Kidney (tissue), 14 donors: ENCODE results near the gene KCNJ16. TPM values are rescaled to one million over a fixed set of nuclear protein-coding genes. Genes with fewer than 3 reads are reported as not detected.
A peak's percentile ranks its signal among the peaks of the same experiment; 100 is the strongest.

Experiments used
- DNase-seq, 5 donors: peaks; one replicate each; pipeline ENCODE4 v3.0.0-alpha.2; 2013 to 2020
- FAIRE-seq: peaks from 2 replicates; lab custom pipeline; 2012; peaks lifted over from hg19 to GRCh38; lab: Jason Lieb, UNC
- H3K27ac ChIP-seq, 2 donors: one replicate each; pipeline ENCODE4 v1.7.0; 2013; ENCODE audit warnings: low read depth in 2 of 2, low read length in 2 of 2, inconsistent platforms in 1 of 2
- H3K27me3 ChIP-seq: one replicate; pipeline ENCODE4 v1.7.1; 2013; ENCODE audit warnings: low read length, inconsistent platforms; ENCODE audit not compliant: control insufficient read depth, insufficient read depth
- H3K36me3 ChIP-seq, 3 donors: one replicate each; pipeline versions ENCODE4 v1.7.0 to v1.7.1; 2013; ENCODE audit warnings: low read length in 3 of 3, control low read depth in 1 of 3, inconsistent platforms in 1 of 3; ENCODE audit not compliant: insufficient read depth in 3 of 3, control insufficient read depth in 2 of 3
- H3K4me1 ChIP-seq, 3 donors: one replicate each; pipeline versions ENCODE4 v1.7.0 to v1.7.1; 2013; ENCODE audit warnings: low read length in 3 of 3, inconsistent platforms in 1 of 3, low read depth in 1 of 3; ENCODE audit not compliant: control insufficient read depth in 2 of 3, insufficient read depth in 2 of 3
- H3K4me3 ChIP-seq, 3 donors: one replicate each; pipeline versions ENCODE4 v1.7.0 to v1.8.1; 2013; ENCODE audit warnings: low read length in 3 of 3, control low read depth in 1 of 3, inconsistent platforms in 1 of 3
- H3K9ac ChIP-seq, 3 donors: one replicate each; pipeline versions ENCODE4 v1.7.0 to v1.7.1; 2013; ENCODE audit warnings: low read length in 3 of 3, control low read depth in 1 of 3, inconsistent platforms in 1 of 3
- H3K9me3 ChIP-seq, 3 donors: one replicate each; pipeline versions ENCODE4 v1.7.0 to v1.7.1; 2013; ENCODE audit warnings: low read length in 3 of 3, control low read depth in 1 of 3, inconsistent platforms in 1 of 3; ENCODE audit not compliant: control insufficient read depth in 2 of 3, insufficient read depth in 1 of 3
- intact Hi-C: fragments of 100-400 bp; cut with DNase I; formaldehyde crosslinking; loops from one replicate; pipeline ENCODE4 v1.11.1; 2022
- polyA plus RNA-seq: library from polyadenylated mRNA; stranded (reverse); fragments of 350-450 nt; fragmentation: Illumina TruSeq; extraction: RNeasy Lipid Tissue Mini Kit (QIAGEN cat#74804); gene quantifications from one replicate; pipeline ENCODE4 v1.2.3, GENCODE V29; 2014; ENCODE audit warnings: low read depth, low replicate concordance; ENCODE audit not compliant: insufficient read depth
- total RNA-seq: library from RNA; stranded (reverse); fragmentation: NEBNext Ultra II Directional; extraction: Animal tissue kit (Norgen Biotek cat#: 25700); gene quantifications from one replicate; pipeline ENCODE4 v1.2.1, GENCODE V29; 2021
- TF ChIP-seq, protein P1 (sequence below): IDR thresholded peaks from 3 replicates; pipeline ENCODE4 v1.5.1; 2012; ENCODE audit warnings: mild to moderate bottlenecking, moderate library complexity, borderline replicate concordance; ENCODE audit not compliant: insufficient read depth; ENCODE audit errors: extremely low read depth
- donor health status: control.
- donor health status: control.
- donor health status: control.
- donor health status: control.
- donor health status: control.
- donor health status: DM: yes; HTN: yes; CAD: no.
- donor health status: Normal renal cell carcinoma (clear cell type).

Gene KCNJ16
- total and polyA plus RNA-seq, 2 donors from 2014 or later: 163 to 281 TPM

DNA sequence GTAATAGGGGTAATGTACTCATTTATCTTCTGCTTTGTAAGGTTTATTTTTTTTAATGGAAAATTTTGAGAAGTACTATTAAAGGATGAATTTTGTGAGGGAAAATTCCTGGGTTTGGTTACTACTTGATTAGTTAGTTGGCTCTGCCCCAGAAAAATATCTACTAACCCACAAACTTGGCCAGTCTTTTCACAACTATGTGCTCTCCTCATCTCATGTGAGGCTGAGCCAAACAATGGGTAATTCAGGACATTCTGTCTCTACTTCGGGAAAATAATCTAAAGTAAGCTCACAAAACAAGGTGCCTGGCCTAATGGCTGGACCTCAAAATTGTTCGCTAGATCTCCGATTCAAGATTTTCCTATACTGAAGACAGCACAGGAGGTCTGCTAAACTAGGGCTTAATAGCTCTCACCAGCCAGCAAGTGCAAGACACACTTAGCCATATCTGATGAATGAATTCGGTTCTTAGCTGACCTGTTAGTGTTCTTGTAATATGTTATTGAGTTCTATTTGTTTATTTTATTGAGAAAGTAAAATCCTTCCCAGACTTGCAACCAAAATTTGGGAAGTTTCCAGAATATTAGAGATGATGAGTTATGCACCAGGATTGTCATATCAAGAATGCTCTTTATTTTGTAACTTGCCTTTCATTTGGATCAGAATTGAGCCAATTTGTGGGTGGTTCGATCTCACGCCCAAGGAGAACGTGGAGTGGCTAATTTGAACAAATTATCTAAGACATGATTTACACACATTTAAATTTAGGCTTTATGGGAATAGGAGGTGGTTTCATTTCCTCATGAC, 5.7 kb downstream of the KCNJ16 start:
- no peaks in the 10 kb centered on the region for H3K9me3 ChIP-seq
- peak overlapping the region in 1 of 3 donors; percentile 56 for H3K9ac ChIP-seq
- peak overlapping the region; percentile 5 to 52 for H3K27ac ChIP-seq
- DNase-seq: no peak
- intact Hi-C loops: no loop called here
- TF ChIP-seq, protein P1, sequence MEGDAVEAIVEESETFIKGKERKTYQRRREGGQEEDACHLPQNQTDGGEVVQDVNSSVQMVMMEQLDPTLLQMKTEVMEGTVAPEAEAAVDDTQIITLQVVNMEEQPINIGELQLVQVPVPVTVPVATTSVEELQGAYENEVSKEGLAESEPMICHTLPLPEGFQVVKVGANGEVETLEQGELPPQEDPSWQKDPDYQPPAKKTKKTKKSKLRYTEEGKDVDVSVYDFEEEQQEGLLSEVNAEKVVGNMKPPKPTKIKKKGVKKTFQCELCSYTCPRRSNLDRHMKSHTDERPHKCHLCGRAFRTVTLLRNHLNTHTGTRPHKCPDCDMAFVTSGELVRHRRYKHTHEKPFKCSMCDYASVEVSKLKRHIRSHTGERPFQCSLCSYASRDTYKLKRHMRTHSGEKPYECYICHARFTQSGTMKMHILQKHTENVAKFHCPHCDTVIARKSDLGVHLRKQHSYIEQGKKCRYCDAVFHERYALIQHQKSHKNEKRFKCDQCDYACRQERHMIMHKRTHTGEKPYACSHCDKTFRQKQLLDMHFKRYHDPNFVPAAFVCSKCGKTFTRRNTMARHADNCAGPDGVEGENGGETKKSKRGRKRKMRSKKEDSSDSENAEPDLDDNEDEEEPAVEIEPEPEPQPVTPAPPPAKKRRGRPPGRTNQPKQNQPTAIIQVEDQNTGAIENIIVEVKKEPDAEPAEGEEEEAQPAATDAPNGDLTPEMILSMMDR: no peak
- peak overlapping the region in 2 of 3 donors; percentile 54 to 68 for H3K4me3 ChIP-seq
- no peaks in the 10 kb centered on the region for H3K27me3 ChIP-seq
- peaks cover 0 to 16% (median 0%) of the 10 kb centered on the region in 3 donors for H3K4me1 ChIP-seq
- no peak for FAIRE-seq
- no peaks in the 10 kb centered on the region for H3K36me3 ChIP-seq

DNA sequence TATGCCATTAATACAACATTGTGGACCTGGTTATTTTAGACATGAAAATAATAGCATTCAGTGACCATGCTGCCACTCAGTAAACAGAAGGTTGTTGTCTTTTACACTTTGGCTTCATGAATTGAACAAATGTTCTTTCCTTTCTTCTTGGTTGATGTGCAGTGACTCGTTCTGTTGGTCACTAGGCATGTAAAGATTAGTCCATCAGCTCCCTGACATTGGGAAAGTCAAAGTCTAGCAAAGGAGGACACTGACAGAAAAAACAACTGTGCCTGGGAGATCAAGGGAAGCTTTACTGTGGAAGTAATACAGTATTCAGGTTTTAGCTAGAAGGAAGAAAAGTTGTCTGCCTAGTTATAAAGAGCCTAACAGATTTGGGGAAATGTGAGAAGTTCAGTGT, 6.9 kb downstream of the KCNJ16 start:
- FAIRE-seq: no peak
- peak overlapping the region in 2 of 3 donors; percentile 53 to 54 for H3K4me3 ChIP-seq
- DNase-seq: no peak
- peak overlapping the region in 1 of 2 donors; percentile 0 for H3K27ac ChIP-seq
- H3K4me1 ChIP-seq: peaks cover 0 to 16% (median 0%) of the 10 kb centered on the region in 3 donors
- no peaks in the 10 kb centered on the region for H3K9me3 ChIP-seq
- H3K36me3 ChIP-seq: no peaks in the 10 kb centered on the region
- no peaks in the 10 kb centered on the region for H3K27me3 ChIP-seq
- TF ChIP-seq, protein P1: no peak
- H3K9ac ChIP-seq: peak overlapping the region in 1 of 3 donors; percentile 23
- intact Hi-C loops: no loop called here

DNA sequence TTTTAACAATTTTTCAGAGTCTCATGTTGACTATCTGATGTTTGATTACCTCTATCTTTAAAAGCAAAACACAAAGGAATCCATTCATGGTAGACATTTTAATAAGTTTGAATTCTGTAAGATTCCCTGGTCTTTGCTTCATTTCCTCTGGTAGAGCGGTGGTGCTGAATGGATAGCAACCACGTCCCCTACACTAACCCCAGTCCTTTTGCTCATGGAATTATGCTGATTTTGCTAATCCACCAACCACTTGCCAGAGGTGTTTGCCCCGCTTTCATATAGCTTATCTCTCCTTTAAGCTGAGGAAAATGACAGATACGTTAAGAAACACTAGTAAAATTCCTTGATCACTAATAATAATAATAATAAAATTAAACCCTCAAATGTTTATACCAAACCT, 9.5 kb downstream of the KCNJ16 start:
- no peak for FAIRE-seq
- H3K36me3 ChIP-seq: no peaks in the 10 kb centered on the region
- TF ChIP-seq, protein P1: no peak
- H3K9me3 ChIP-seq: no peaks in the 10 kb centered on the region
- intact Hi-C loops: no loop called here
- DNase-seq: no peak
- no peak overlapping the region for H3K27ac ChIP-seq
- peaks cover 0 to 19% (median 0%) of the 10 kb centered on the region in 3 donors for H3K4me1 ChIP-seq
- no peaks in the 10 kb centered on the region for H3K27me3 ChIP-seq
- H3K9ac ChIP-seq: no peak overlapping the region
- no peak overlapping the region for H3K4me3 ChIP-seq
